DND-41 (cell line): ENCODE measurements around the gene TMEM114.

Source experiments
- CTCF ChIP-seq: IDR thresholded peaks from 2 replicates; pipeline ENCODE4 v1.5.1; 2012; ENCODE audit warnings: borderline replicate concordance, low read length, moderate library complexity, mild to moderate bottlenecking; ENCODE audit not compliant: poor library complexity, severe bottlenecking; ENCODE audit errors: extremely low read depth
- EZH2 ChIP-seq: IDR thresholded peaks from 3 replicates; pipeline ENCODE4 v1.6.1; 2012; ENCODE audit warnings: borderline replicate concordance, low read depth, mild to moderate bottlenecking, moderate library complexity, low read length, inconsistent platforms; ENCODE audit not compliant: severe bottlenecking

GRCh38 chr16:8611886-8612600 lies 21.7 kb upstream of the TMEM114 start:
- TF ChIP-seq CTCF (no peak), EZH2 (no peak)
